G401 (cell line): ENCODE data around the gene HMCN2. TPM values are rescaled to one million over a fixed set of nuclear protein-coding genes. Genes with fewer than 3 reads are reported as not detected.

Experiments used
- DNase-seq: peaks from one replicate; pipeline ENCODE4 v3.0.0-alpha.2; 2015; ENCODE audit warnings: low spot score
- in situ Hi-C: cut with HindIII; loops from 2 replicates; pipeline ENCODE4 v1.10.0; 2016; ENCODE audit warnings: low sequenced_read_pairs, mixed read lengths
- total RNA-seq: library from RNA; depleted of rRNA; stranded (reverse); fragments of >200 nt; shearing (Covaris generic); gene quantifications from 2 replicates; pipeline ENCODE4 v1.2.3, GENCODE V29; 2014

HMCN2 gene
- total RNA-seq, 1 experiment from 2014 or later = 0.07 TPM

- in situ Hi-C loops = no loop called here
- no peak for DNase-seq
Measured at GRCh38 chr9:130286072-130286770, 20.7 kb downstream of the HMCN2 start.

DNA sequence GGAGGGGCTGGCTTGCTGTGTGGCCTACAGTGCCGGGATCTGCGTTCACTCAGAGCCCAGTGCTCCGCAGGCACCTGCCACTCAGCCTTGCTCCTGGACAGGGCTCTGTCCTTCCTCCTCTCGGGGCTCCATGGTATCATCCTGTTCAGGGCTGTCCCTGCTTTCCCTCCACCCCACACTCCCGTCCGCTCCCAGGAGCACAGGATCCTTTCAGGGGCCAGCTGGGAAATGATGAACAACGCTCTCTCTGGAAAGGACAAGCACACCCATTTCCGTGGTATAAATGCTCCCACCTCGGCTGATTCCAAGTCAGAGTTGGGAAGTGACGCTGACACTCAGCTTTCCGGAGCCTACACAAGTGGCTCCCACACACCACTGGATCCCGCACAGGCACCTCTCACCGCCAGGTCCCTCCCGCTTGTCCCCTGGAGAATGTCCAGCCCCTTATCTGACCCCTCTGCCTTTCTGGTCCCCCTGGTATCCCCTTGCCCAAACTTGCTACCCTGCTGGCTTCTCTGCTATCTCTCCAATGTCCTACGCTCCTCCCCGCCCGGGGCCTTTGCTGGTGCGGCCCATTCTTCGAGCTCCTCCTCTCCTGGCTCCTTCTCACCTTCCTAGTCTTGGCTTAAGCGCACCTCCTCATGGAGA is 21.3 kb downstream of the HMCN2 start:
- no peak for DNase-seq
- in situ Hi-C loops = no loop called here

DNA sequence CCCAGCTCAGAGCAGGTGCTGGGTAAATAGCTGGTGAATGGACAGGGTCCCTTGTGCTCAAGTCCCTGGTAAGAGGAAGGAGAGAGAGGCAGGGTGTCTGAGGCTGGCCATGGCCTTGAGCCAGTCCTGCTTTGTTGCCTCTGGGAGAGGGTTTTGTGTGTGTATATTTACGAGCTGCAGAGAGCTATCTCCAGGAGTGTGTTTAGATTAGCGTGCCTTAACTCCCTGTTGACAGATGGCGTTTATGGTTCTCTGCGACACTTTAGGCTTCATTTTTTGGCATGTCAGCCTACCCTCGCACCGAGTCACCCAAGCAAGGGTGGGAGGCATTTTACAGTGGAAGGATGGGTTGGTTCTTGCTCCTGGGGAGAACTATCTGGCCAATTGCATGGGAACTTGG is 22.2 kb downstream of the HMCN2 start:
- DNase-seq = no peak
- in situ Hi-C loops = no loop called here

- in situ Hi-C loops = no loop called here
- DNase-seq = no peak
Measured at GRCh38 chr9:130288393-130288792, 22.8 kb downstream of the HMCN2 start.

- in situ Hi-C loops = no loop called here
- no peak for DNase-seq
Measured at GRCh38 chr9:130288926-130289690, 23.5 kb downstream of the HMCN2 start.

DNA sequence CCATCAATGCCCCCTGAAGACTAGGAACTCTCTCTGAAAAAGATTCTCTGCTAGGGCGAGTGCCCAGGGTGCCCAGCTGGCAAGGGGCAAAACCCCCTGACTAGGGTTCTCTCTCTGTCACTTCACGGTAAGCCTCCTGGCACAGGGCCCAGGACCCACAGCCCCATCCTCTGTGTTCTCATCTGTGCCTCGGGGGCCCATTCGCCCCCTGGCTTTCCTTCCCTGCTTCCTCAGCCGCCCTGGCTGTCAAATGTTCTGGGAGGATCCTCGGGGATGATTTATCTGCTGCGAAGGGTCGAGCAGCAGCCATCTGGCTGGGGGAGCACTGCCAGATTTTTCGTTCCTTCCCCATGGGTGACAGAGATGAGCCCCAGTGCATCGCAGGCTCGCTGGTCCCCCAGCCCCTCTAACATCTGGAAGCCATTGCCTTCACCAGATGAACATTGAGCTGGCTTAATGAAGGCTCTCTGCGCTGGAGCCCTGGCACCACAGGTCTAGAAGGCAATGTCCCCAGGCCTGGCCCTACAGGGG is 24.2 kb downstream of the HMCN2 start:
- in situ Hi-C loops = no loop called here
- DNase-seq = no peak

DNA sequence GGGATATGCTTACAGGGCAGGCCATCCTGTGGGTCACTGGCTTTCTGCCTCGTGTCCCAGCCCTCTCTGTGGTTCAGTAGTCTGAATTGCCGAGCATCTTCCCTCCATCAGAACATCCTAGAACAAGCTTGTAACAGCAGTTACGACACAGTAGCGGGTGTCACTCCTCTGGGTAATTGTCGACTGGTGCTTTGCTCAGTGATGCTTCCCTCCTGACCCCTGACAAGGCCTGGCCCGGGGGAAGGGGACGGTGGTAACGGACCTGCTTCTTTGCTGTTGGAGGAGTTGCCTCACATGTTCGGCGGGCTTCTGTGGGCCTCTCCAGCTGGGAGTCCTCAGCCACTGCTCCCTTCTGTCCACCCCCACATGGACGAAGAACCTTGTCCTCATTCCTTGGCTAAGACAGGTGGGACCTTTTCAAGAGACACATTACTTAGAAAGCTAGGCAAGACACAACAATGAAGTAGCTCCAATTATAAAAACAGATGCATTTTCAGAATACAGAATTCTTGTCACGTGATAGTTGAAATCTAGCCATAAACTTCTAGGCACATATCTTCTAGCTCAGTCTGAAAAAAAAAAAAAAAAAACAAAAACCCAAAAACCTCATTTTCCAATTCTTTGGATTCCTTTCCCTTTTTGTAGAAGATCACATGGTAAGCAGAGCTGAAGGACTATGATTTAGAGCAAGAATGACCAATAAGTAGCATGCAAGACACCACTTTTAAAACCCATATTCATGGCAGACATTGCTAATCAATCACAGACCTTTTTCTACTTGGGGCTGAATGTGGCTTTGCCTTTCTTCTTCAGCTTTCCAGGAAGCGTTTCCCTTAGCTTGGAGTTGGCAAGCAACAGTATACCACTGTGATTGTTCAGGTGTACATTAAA is 25.0 kb downstream of the HMCN2 start:
- in situ Hi-C loops = no loop called here
- DNase-seq = no peak

- DNase-seq = no peak
- in situ Hi-C loops = no loop called here
Measured at GRCh38 chr9:130291474-130291873, 25.9 kb downstream of the HMCN2 start.

DNA sequence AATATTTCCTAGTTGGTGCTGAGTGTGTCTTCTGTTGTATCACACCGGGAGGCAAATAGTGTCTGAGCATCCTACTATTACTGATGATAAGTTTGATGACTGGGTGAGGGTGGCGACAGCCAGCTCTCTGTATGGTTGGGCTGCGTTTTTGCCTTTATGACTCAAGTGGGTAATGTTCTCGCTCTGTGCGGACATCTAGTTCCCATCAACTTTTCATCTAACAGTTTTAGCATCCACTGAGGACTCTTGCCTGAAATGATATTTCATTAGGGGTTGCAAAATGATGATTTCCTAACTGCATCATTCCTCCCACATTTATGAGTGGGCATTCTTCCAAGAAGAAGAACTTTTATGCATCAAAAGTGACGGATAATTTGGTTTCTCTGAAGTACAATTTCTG is 26.5 kb downstream of the HMCN2 start:
- in situ Hi-C loops = no loop called here
- no peak for DNase-seq

- no peak for DNase-seq
- in situ Hi-C loops = no loop called here
Measured at GRCh38 chr9:130294664-130295063, 29.1 kb downstream of the HMCN2 start.

GRCh38 chr9:130295431-130295830 is 29.9 kb downstream of the HMCN2 start:
- in situ Hi-C loops = no loop called here

GRCh38 chr9:130295945-130296782 is 30.6 kb downstream of the HMCN2 start:
- in situ Hi-C loops = no loop called here
- no peak for DNase-seq

More at GRCh38 chr9:130295431-130295830, 29.9 kb downstream of the HMCN2 start:
- no peak for DNase-seq

GRCh38 chr9:130296783-130297055 is 31.2 kb downstream of the HMCN2 start:
- in situ Hi-C loops = no loop called here
- DNase-seq = no peak

DNA sequence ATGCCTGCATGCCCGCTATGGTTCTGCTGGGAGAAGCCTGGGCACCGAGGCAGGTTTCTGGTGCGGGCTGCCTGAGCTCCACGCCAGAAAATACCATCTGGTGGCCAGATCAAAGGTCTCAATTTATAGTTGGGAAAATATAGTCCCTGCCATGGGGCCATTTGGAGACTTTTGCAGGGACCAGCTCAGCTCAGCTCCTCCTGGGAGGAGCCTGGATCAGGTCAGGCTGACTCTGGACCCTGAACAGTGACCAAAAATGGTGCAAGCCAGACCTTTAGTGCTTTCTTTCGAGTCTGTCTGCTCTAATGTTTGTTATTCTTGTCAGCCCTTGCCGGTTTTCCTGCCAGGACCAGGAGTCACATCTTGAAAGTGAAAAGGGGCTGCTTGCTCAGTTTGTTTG is 31.8 kb downstream of the HMCN2 start:
- peak; percentile 72 for DNase-seq
- in situ Hi-C loops = no loop called here

GRCh38 chr9:130298662-130299279 is 33.2 kb downstream of the HMCN2 start:
- DNase-seq = no peak
- in situ Hi-C loops = no loop called here

- in situ Hi-C loops = no loop called here
- DNase-seq = no peak
Measured at GRCh38 chr9:130299785-130300615, 34.4 kb downstream of the HMCN2 start.

DNA sequence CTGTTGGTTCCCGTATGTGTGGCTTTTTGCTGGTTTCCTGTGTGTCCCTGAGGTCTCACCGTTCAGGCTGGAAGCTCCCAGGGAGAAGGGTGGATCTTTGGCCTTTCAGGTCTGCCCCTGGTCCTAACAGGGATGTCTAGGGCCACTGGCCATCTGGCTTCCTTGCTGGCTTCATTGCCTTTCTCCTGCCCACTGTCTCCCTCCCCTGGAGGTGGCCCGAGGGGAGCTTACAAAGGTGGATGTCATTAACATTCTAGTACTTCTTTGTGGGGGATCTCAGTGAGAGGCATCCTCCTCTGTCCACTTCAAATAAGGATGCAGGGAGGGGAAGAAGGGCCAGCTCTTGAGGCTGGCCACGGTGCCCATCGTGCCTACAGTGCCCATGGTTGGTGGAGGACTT is 35.2 kb downstream of the HMCN2 start:
- DNase-seq = no peak
- in situ Hi-C loops = no loop called here
